AG04450 (cell line): ENCODE data around the gene GAS6. TPM values are rescaled to one million over a fixed set of nuclear protein-coding genes. Genes with fewer than 3 reads are reported as not detected.

Experiments used
- CTCF ChIA-PET: fragments of 300-600, 350-600 bp; formaldehyde crosslinking; extraction: SDS; loops from one replicate; lab custom pipeline; 2022; ENCODE audit warnings: antibody characterized with exemption, inconsistent platforms; lab: Charles Lee
- POLR2A ChIA-PET: fragments of 350-600 bp; formaldehyde crosslinking; extraction: SDS; loops from one replicate; lab custom pipeline; 2021; ENCODE audit warnings: antibody characterized with exemption, inconsistent platforms; lab: Yijun Ruan, JAX
- DNase-seq: peaks from one replicate; pipeline ENCODE4 v3.0.0-alpha.2; 2011; ENCODE audit warnings: low read depth, low spot score
- H3K27ac ChIP-seq: one replicate; pipeline ENCODE4 v1.5.1; 2012; ENCODE audit warnings: low read depth, low read length, control low read depth
- H3K27me3 ChIP-seq: one replicate; pipeline ENCODE4 v1.6.0; 2012; ENCODE audit warnings: low read length; ENCODE audit not compliant: control insufficient read depth, insufficient read depth
- H3K4me3 ChIP-seq: 2 replicates; pipeline ENCODE4 v1.5.1; 2011; ENCODE audit warnings: mild to moderate bottlenecking, low read depth, low read length, control low read depth
- H3K9me3 ChIP-seq: 2 replicates; pipeline ENCODE4 v1.5.1; 2012; ENCODE audit warnings: low read length; ENCODE audit not compliant: control insufficient read depth, insufficient read depth
- CTCF ChIP-seq: IDR thresholded peaks from 2 replicates; pipeline ENCODE4 v1.5.1; 2011; ENCODE audit warnings: low read depth, low read length, control low read depth, inconsistent platforms
- polyA plus RNA-seq: library from polyadenylated mRNA; depleted of rRNA; stranded (reverse); fragments of >200 nt; gene quantifications from 2 replicates; pipeline ENCODE4 v1.2.3, GENCODE V29; 2011

GAS6 gene
- polyA plus RNA-seq, 1 experiment, result 356 TPM

- ChIA-PET POLR2A (no interaction called here), CTCF (no interaction called here)
- Histone ChIP-seq H3K4me3 (no peak overlapping the region), H3K27ac (no peak overlapping the region), H3K9me3 (peaks cover 14% of the 10 kb centered on the region; the same call in 1 of the 2 replicates), H3K27me3 (no peaks in the 10 kb centered on the region)
- no peak for TF ChIP-seq CTCF
- no peak for DNase-seq
Measured at GRCh38 chr13:113883921-113884804, 20.3 kb upstream of the GAS6 start.

GRCh38 chr13:113883314-113883811 lies 19.5 kb upstream of the GAS6 start:
- TF ChIP-seq CTCF, result no peak
- POLR2A ChIA-PET, result no interaction called here
- H3K27ac ChIP-seq, result no peak overlapping the region
- H3K9me3 ChIP-seq, result peaks cover 14% of the 10 kb centered on the region; the same call in 1 of the 2 replicates
- no peaks in the 10 kb centered on the region for H3K27me3 ChIP-seq
- CTCF ChIA-PET, result no interaction called here
- DNase-seq, result no peak
- H3K4me3 ChIP-seq, result no peak overlapping the region

- no peak overlapping the region for H3K27ac ChIP-seq
Measured at GRCh38 chr13:113882716-113883115, 18.8 kb upstream of the GAS6 start.

GRCh38 chr13:113882267-113882630 lies 18.4 kb upstream of the GAS6 start:
- Histone ChIP-seq H3K9me3 (peaks cover 14% of the 10 kb centered on the region; the same call in 1 of the 2 replicates), H3K27me3 (no peaks in the 10 kb centered on the region), H3K27ac (no peak overlapping the region), H3K4me3 (no peak overlapping the region)
- ChIA-PET POLR2A (interaction anchor here (1.1 kb wide), 1 partner anchor 45 kb away, joined by 3 read pairs; no protein-coding TSS in a partner anchor), CTCF (no interaction called here)
- no peak for TF ChIP-seq CTCF
- DNase-seq, result no peak

More at GRCh38 chr13:113882716-113883115, 18.8 kb upstream of the GAS6 start:
- Histone ChIP-seq H3K27me3 (no peaks in the 10 kb centered on the region), H3K4me3 (no peak overlapping the region), H3K9me3 (peaks cover 14% of the 10 kb centered on the region; the same call in 1 of the 2 replicates)
- no peak for TF ChIP-seq CTCF
- ChIA-PET CTCF (no interaction called here), POLR2A (interaction anchor here (1.1 kb wide), 1 partner anchor 44 kb away, joined by 3 read pairs; no protein-coding TSS in a partner anchor)
- DNase-seq, result no peak

- DNase-seq, result no peak
- ChIA-PET POLR2A (interaction anchor here (1.1 kb wide), 1 partner anchor 45 kb away, joined by 3 read pairs; no protein-coding TSS in a partner anchor), CTCF (no interaction called here)
- H3K27ac ChIP-seq, result no peak overlapping the region
- no peak for TF ChIP-seq CTCF
- H3K9me3 ChIP-seq, result peaks cover 14% of the 10 kb centered on the region; the same call in 1 of the 2 replicates
- no peak overlapping the region for H3K4me3 ChIP-seq
- H3K27me3 ChIP-seq, result no peaks in the 10 kb centered on the region
Measured at GRCh38 chr13:113881614-113882266, 17.9 kb upstream of the GAS6 start.
